GM12878 (cell line): Measurements from ENCODE around the gene RGS14. TPM values are rescaled to one million over a fixed set of nuclear protein-coding genes. Genes with fewer than 3 reads are reported as not detected.

Source experiments
- ATAC-seq: fragments of 200-7000 bp; cut with Tn5 transposase; 3 replicates; pipeline ENCODE4 v1.9.1; 2020; ENCODE audit warnings: mild to moderate bottlenecking, moderate library complexity
- BruUV-seq: library from RNA; stranded (reverse); fragments of 400-500 nt; replicated peaks from 2 replicates; lab custom pipeline; 2021; lab: Mats Ljungman, UMichigan
- CTCF ChIA-PET: fragments of 300-600 bp; sonication (Branson Sonifier 250); formaldehyde crosslinking; extraction: SDS; loops from one replicate; lab custom pipeline; 2021; ENCODE audit warnings: inconsistent platforms; lab: Yijun Ruan, JAX
- POLR2A ChIA-PET: fragments of 350-600 bp; formaldehyde crosslinking; extraction: SDS; loops from one replicate; lab custom pipeline; 2021; ENCODE audit warnings: inconsistent platforms; lab: Charles Lee
- RAD21 ChIA-PET: fragments of 300-600 bp; sonication (Branson Sonifier 250); formaldehyde crosslinking; loops from one replicate; lab custom pipeline; 2023; ENCODE audit warnings: antibody characterized with exemption; ENCODE audit not compliant: unreplicated experiment; lab: Charles Lee
- SMC1A ChIA-PET: fragments of 300-600 bp; sonication (Branson Sonifier 250); formaldehyde crosslinking; loops from one replicate; lab custom pipeline; 2023; ENCODE audit not compliant: unreplicated experiment, uncharacterized antibody; lab: Charles Lee
- DNase-seq: peaks from one replicate; pipeline ENCODE4 v3.0.0-alpha.2; 2011; ENCODE audit warnings: low read depth, low spot score
- FAIRE-seq: peaks from 3 replicates; lab custom pipeline; 2011; peaks lifted over from hg19 to GRCh38; lab: Jason Lieb, UNC
- H2AFZ ChIP-seq: 2 replicates; pipeline ENCODE4 v1.6.0; 2011; ENCODE audit warnings: low read depth, low read length, control low read depth; ENCODE audit not compliant: control insufficient read depth
- H3K27ac ChIP-seq: 2 replicates; pipeline ENCODE4 v1.5.1; 2011; ENCODE audit warnings: control low read depth; ENCODE audit not compliant: control insufficient read depth, insufficient read depth
- H3K27me3 ChIP-seq, 2 experiments: replicated peaks in 1 of 2; 2 replicates each; pipeline versions ENCODE4 v1.6.0 to v1.6.1; 2011; ENCODE audit warnings: low read length in 1 of 2; ENCODE audit not compliant: control insufficient read depth in 2 of 2, insufficient read depth in 2 of 2
- H3K36me3 ChIP-seq, 2 experiments: 2 replicates each; pipeline ENCODE4 v1.5.1; 2011; ENCODE audit warnings: low read length in 1 of 2; ENCODE audit not compliant: control insufficient read depth in 2 of 2, insufficient read depth in 2 of 2
- H3K4me1 ChIP-seq: 2 replicates; pipeline ENCODE4 v1.6.1; 2011; ENCODE audit warnings: mild to moderate bottlenecking, low read length, moderate library complexity, mixed read lengths; ENCODE audit not compliant: control insufficient read depth, insufficient read depth
- H3K4me2 ChIP-seq: 2 replicates; pipeline ENCODE4 v1.6.0; 2011; ENCODE audit warnings: control low read depth; ENCODE audit not compliant: control insufficient read depth, insufficient read depth
- H3K4me3 ChIP-seq: fragments of 200-600 bp; sonication (generic); 2 replicates; pipeline ENCODE4 v1.5.1; 2016
- H3K79me2 ChIP-seq: 2 replicates; pipeline ENCODE4 v1.6.0; 2011; ENCODE audit warnings: low read length; ENCODE audit not compliant: control insufficient read depth, insufficient read depth
- H3K9ac ChIP-seq: 2 replicates; pipeline ENCODE4 v1.8.0; 2011; ENCODE audit warnings: low read length, control low read depth, mixed read lengths; ENCODE audit not compliant: control insufficient read depth, insufficient read depth
- H3K9me3 ChIP-seq: replicated peaks from 3 replicates; pipeline ENCODE4 v1.5.1; 2011; ENCODE audit warnings: mild to moderate bottlenecking, low read length; ENCODE audit not compliant: control insufficient read depth, insufficient read depth
- H4K20me1 ChIP-seq: 2 replicates; pipeline ENCODE4 v1.6.0; 2011; ENCODE audit not compliant: control insufficient read depth, insufficient read depth
- BMI1 ChIP-seq: fragments of 450-650 bp; IDR thresholded peaks from 2 replicates; pipeline ENCODE4 v1.6.1; 2016; ENCODE audit warnings: mild to moderate bottlenecking, moderate library complexity, borderline replicate concordance
- PAX8 ChIP-seq: fragments of 450-650 bp; IDR thresholded peaks from 2 replicates; pipeline ENCODE4 v1.6.1; 2017; ENCODE audit warnings: mild to moderate bottlenecking, moderate library complexity
- RAD21 ChIP-seq: IDR thresholded peaks from 2 replicates; pipeline ENCODE4 v1.6.1; 2011; ENCODE audit warnings: mild to moderate bottlenecking, low read depth, low read length, moderate library complexity; ENCODE audit not compliant: insufficient read depth
- SIX5 ChIP-seq: IDR thresholded peaks from 2 replicates; pipeline ENCODE4 v1.6.1; 2011; ENCODE audit warnings: mild to moderate bottlenecking, low read depth, low read length, moderate library complexity; ENCODE audit not compliant: severe bottlenecking
- SREBF2 ChIP-seq: IDR thresholded peaks from 2 replicates; pipeline ENCODE4 v1.6.1; 2012; ENCODE audit warnings: mild to moderate bottlenecking, low read length
- ZNF207 ChIP-seq: fragments of 450-650 bp; IDR thresholded peaks from 2 replicates; pipeline ENCODE4 v1.6.1; 2014; ENCODE audit warnings: antibody characterized with exemption, mild to moderate bottlenecking, borderline replicate concordance
- WGBS: methylation state at CpG from one replicate; pipeline ENCODE4 v1.1.6; 2016; ENCODE audit warnings: low lambda C conversion rate; ENCODE audit not compliant: insufficient replicate concordance, insufficient coverage; ENCODE audit errors: missing lambda C conversion rate; 5-methylcytosine and 5-hydroxymethylcytosine counted together
- in situ Hi-C: fragments of 300-500 bp; cut with MboI; formaldehyde crosslinking; loops from 9 replicates; pipeline ENCODE4 v1.14.3; 2018; ENCODE audit warnings: mixed read lengths
- intact Hi-C: fragments of 100-400 bp; cut with micrococcal nuclease; formaldehyde crosslinking; loops from one replicate; pipeline ENCODE4 v1.14.2; 2022; ENCODE audit not compliant: unreplicated experiment
- polyA plus RNA-seq, 11 experiments: library from polyadenylated mRNA; depleted of rRNA in 4 of 11; unstranded in 6 of 11; stranded (reverse) in 5 of 11; fragments of >200 nt; fragmentation: Nextera tagmentation in 4 of 11; fragmentation: Illumina TruSeq in 1 of 11; extraction: Ambion mirVana in 4 of 11; extraction: Trizol in 1 of 11; gene quantifications; 1 replicate in 1 of 11; 2 replicates in 10 of 11; pipeline versions ENCODE4 v1.2.1 to v1.2.3, GENCODE V29; 2011 to 2016; ENCODE audit warnings: inconsistent platforms in 2 of 11, missing spikeins in 2 of 11, low read depth in 1 of 11
- total RNA-seq, 4 experiments: library from RNA; depleted of rRNA in 3 of 4; stranded (reverse); fragments of >200 nt in 3 of 4; fragmentation: Illumina TruSeq in 1 of 4; extraction: Trizol in 1 of 4; gene quantifications; 2 replicates each; pipeline versions ENCODE4 v1.2.1 to v1.2.3, GENCODE V29; 2013 to 2021
- TF ChIP-seq, protein P1 (sequence below): IDR thresholded peaks from 2 replicates; pipeline ENCODE4 v1.6.1; 2012; ENCODE audit warnings: low read depth, low read length, improper control_type of control experiment

The RGS14 gene
- total and polyA plus RNA-seq, 10 of the 15 experiments (the other 5 are each of a cell fraction or from before 2014, with no cell fraction given) = 0.19 to 88.7 (median 54.8) TPM

- TF ChIP-seq, protein P1, sequence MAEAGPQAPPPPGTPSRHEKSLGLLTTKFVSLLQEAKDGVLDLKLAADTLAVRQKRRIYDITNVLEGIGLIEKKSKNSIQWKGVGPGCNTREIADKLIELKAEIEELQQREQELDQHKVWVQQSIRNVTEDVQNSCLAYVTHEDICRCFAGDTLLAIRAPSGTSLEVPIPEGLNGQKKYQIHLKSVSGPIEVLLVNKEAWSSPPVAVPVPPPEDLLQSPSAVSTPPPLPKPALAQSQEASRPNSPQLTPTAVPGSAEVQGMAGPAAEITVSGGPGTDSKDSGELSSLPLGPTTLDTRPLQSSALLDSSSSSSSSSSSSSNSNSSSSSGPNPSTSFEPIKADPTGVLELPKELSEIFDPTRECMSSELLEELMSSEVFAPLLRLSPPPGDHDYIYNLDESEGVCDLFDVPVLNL = no peak
- TF ChIP-seq PAX8 (no peak), SIX5 (no peak), SREBF2 (no peak), BMI1 (no peak), ZNF207 (no peak)
- TF ChIP-seq, all 136 proteins: peak for 0
These were observed 3.5 kb upstream of the RGS14 start (continued) for GRCh38 chr5:177354256-177354655.

DNA sequence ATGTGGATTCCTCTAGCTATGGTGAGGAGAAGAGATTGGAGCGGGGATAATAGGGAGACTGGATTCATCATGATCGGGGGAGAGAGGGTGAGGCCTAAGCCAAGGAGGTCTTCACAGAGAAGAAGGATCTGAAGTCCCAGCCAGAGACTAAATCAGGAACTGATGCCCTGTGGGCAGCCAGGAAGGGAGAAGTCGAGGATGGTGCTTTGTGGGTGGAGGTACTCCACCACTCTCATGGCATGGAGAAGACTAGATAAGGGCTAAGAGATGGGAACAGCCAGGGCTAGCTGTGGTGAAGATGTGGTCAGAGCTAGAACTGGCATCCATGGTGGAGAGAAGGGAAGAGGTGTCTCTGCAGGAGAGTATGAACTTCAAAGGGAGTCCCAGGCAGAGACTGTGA, 3.0 kb upstream of the RGS14 start:
- Histone ChIP-seq H4K20me1 (no peaks in the 10 kb centered on the region), H3K79me2 (peaks cover 38% of the 10 kb centered on the region), H3K27ac (no peak overlapping the region), H3K9ac (no peak overlapping the region), H3K27me3 (no peaks in the 10 kb centered on the region), H3K4me2 (no peak overlapping the region), H3K4me3 (no peak overlapping the region), H2AFZ (no peak overlapping the region), H3K9me3 (peaks cover 3% of the 10 kb centered on the region; the same call in 1 of the 3 replicates), H3K4me1 (peaks cover 36% of the 10 kb centered on the region), H3K36me3 (peaks cover 0 to 3% of the 10 kb centered on the region in 2 experiments; a peak in 2 of 4 replicates)
- TF ChIP-seq RAD21 = no peak
- intact Hi-C loops (no loop called here), in situ Hi-C loops (no loop called here)
- ATAC-seq (no peak), DNase-seq (no peak), FAIRE-seq (no peak)
- ChIA-PET SMC1A (interaction anchor here (1.2 to 3.0 kb wide), 3 partner anchors 15 to 91 kb away, joined by 3 to 7 read pairs (median 3); no protein-coding TSS in a partner anchor), RAD21 (interaction anchor here (1.0 kb wide), 1 partner anchor 9 kb away, joined by 6 read pairs; no protein-coding TSS in a partner anchor), POLR2A (interaction anchor here (2.3 kb wide), 1 partner anchor 10 kb away, joined by 13 read pairs; no protein-coding TSS in a partner anchor), CTCF (interaction anchor here (0.9 to 7.2 kb wide), 4 partner anchors 11 to 100 kb away, joined by 3 to 46 read pairs (median 4); no protein-coding TSS in a partner anchor)
- WGBS = 72% methylated on average over 3 of the region's 3 CpGs
- BruUV-seq = no TSS peak
